ENCODE measurements around the gene RXFP2.

DNA sequence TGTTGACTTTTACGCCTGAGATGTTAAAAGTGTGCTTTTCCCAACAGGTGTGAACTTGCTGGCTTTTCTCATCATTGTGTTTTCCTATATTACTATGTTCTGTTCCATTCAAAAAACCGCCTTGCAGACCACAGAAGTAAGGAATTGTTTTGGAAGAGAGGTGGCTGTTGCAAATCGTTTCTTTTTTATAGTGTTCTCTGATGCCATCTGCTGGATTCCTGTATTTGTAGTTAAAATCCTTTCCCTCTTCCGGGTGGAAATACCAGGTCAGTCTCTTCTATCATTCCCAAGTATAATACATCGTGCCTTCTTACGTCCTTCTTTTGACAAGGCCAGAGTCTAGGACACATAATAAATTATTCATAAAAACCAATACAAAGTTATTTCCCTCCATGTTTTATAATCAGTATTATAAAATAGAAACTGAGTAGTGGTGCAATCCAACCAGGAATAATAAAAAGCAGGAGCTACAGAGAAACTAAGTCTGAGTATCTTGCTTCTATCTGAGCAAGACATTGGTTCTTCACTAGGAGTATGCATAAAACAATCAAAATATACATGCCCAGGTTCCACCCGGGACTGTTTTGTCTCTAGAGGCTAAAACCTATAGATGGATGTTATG lies 57.9 kb downstream of the RXFP2 start:
- TF ChIP-seq POLR2AphosphoS5 (IDR thresholded peaks at IDR 0.05; ENCODE audit: low read depth, low read length) (no peak), POLR2A (IDR thresholded peaks at IDR 0.05; ENCODE audit: control extremely low read depth in 1 of 2, low read depth in 2 of 2, low read length in 2 of 2) (no peak)
